Neural cell (in vitro differentiated cells): ENCODE measurements around the gene RNF26. TPM values are rescaled to one million over a fixed set of nuclear protein-coding genes. Genes with fewer than 3 reads are reported as not detected.

Experiments used
- H2AFZ ChIP-seq: fragments of 200-600, 300-800 bp; sonication (generic), shearing (Covaris generic); 2 replicates; pipeline ENCODE4 v1.6.0; 2014; ENCODE audit warnings: low read depth, mild to moderate bottlenecking, antibody characterized with exemption, low read length, moderate library complexity
- H3F3A ChIP-seq: fragments of 200-600 bp; shearing (Covaris generic); 2 replicates; pipeline ENCODE4 v1.6.1; 2016; ENCODE audit warnings: mild to moderate bottlenecking, moderate library complexity, mixed read lengths, antibody characterized with exemption, low read length; ENCODE audit not compliant: insufficient read depth, poor library complexity, severe bottlenecking
- H3K27ac ChIP-seq: fragments of 200-600, 300-800 bp; sonication (generic), shearing (Covaris generic); 2 replicates; pipeline ENCODE4 v1.5.1; 2014; ENCODE audit warnings: mild to moderate bottlenecking, low read length, moderate library complexity
- H3K27me3 ChIP-seq: fragments of 300-800, 200-600 bp; sonication (generic), shearing (Covaris generic); 2 replicates; pipeline ENCODE4 v1.6.0; 2014; ENCODE audit warnings: mild to moderate bottlenecking, low read depth, low read length, moderate library complexity; ENCODE audit not compliant: insufficient read depth
- H3K36me3 ChIP-seq: fragments of 300-800, 200-600 bp; sonication (generic), shearing (Covaris generic); 2 replicates; pipeline ENCODE4 v1.5.1; 2014; ENCODE audit warnings: mild to moderate bottlenecking, antibody characterized with exemption, low read length, moderate library complexity; ENCODE audit not compliant: insufficient read depth
- H3K4me2 ChIP-seq: fragments of 300-800, 200-600 bp; sonication (generic), shearing (Covaris generic); 2 replicates; pipeline ENCODE4 v1.6.0; 2014; ENCODE audit warnings: mild to moderate bottlenecking, low read length
- H3K4me3 ChIP-seq: fragments of 300-800, 200-600 bp; sonication (generic), shearing (Covaris generic); 2 replicates; pipeline ENCODE4 v1.5.1; 2014; ENCODE audit warnings: mild to moderate bottlenecking, low read length, moderate library complexity
- H3K79me2 ChIP-seq: fragments of 200-600 bp; shearing (Covaris generic); replicated peaks from 2 replicates; pipeline ENCODE4 v1.6.0; 2014; ENCODE audit warnings: mild to moderate bottlenecking, low read length, moderate library complexity; ENCODE audit not compliant: insufficient read depth
- H3K9ac ChIP-seq: fragments of 300-800, 200-600 bp; sonication (generic), shearing (Covaris generic); 2 replicates; pipeline ENCODE4 v1.6.1; 2016; ENCODE audit warnings: mild to moderate bottlenecking, low read length, mixed read lengths
- H3K9me2 ChIP-seq: fragments of 200-600 bp; shearing (Covaris generic); 2 replicates; pipeline ENCODE4 v1.6.1; 2016; ENCODE audit warnings: mild to moderate bottlenecking, low read length, mixed read lengths; ENCODE audit not compliant: insufficient read depth
- H3K9me3 ChIP-seq: fragments of 200-600, 300-800 bp; sonication (generic), shearing (Covaris generic); 2 replicates; pipeline ENCODE4 v1.6.1; 2016; ENCODE audit warnings: mild to moderate bottlenecking, mixed run types, low read length, moderate library complexity, mixed read lengths
- H4K20me1 ChIP-seq: fragments of 200-600 bp; shearing (Covaris generic); 2 replicates; pipeline ENCODE4 v1.6.1; 2016; ENCODE audit warnings: mild to moderate bottlenecking, mixed run types; ENCODE audit not compliant: insufficient read depth
- EP300 ChIP-seq: fragments of 450-650 bp; conservative IDR thresholded peaks from 2 replicates; pipeline ENCODE4 v1.6.1; 2014; ENCODE audit warnings: antibody characterized with exemption, mild to moderate bottlenecking, moderate library complexity; ENCODE audit not compliant: poor library complexity, severe bottlenecking
- EZH2 ChIP-seq: fragments of 200-600, 300-800 bp; shearing (Covaris generic), sonication (generic); IDR thresholded peaks from 2 replicates; pipeline ENCODE4 v1.6.1; 2014; ENCODE audit warnings: antibody characterized with exemption, low read length, borderline replicate concordance, mild to moderate bottlenecking; ENCODE audit not compliant: insufficient read depth, poor library complexity, severe bottlenecking
- MXI1 ChIP-seq: fragments of 450-650 bp; conservative IDR thresholded peaks from 2 replicates; pipeline ENCODE4 v1.6.1; 2014; ENCODE audit warnings: antibody characterized with exemption, mild to moderate bottlenecking; ENCODE audit not compliant: poor library complexity, severe bottlenecking
- RAD21 ChIP-seq: fragments of 450-650 bp; conservative IDR thresholded peaks from 2 replicates; pipeline ENCODE4 v1.6.1; 2014; ENCODE audit warnings: antibody characterized with exemption, mild to moderate bottlenecking, moderate library complexity
- REST ChIP-seq: IDR thresholded peaks from 2 replicates; pipeline ENCODE4 v1.6.1; 2012; ENCODE audit warnings: borderline replicate concordance
- SMC3 ChIP-seq: fragments of 450-650 bp; conservative IDR thresholded peaks from 2 replicates; pipeline ENCODE4 v1.6.1; 2014; ENCODE audit warnings: antibody characterized with exemption, mild to moderate bottlenecking, moderate library complexity; ENCODE audit not compliant: poor library complexity
- TAF1 ChIP-seq: IDR thresholded peaks from 2 replicates; pipeline ENCODE4 v1.6.1; 2012; ENCODE audit warnings: low read depth
- polyA plus RNA-seq: library from polyadenylated mRNA; depleted of rRNA; stranded (reverse); fragments of >200 nt; gene quantifications from 2 replicates; pipeline ENCODE4 v1.2.3, GENCODE V29; 2014
- TF ChIP-seq, protein P1 (sequence below): fragments of 450-650 bp; IDR thresholded peaks from 2 replicates; pipeline ENCODE4 v1.5.1; 2014; ENCODE audit warnings: antibody characterized with exemption, mild to moderate bottlenecking, moderate library complexity; ENCODE audit not compliant: poor library complexity, severe bottlenecking

RNF26 gene
- polyA plus RNA-seq, 1 donor from 2014 or later = 2.6 TPM

DNA sequence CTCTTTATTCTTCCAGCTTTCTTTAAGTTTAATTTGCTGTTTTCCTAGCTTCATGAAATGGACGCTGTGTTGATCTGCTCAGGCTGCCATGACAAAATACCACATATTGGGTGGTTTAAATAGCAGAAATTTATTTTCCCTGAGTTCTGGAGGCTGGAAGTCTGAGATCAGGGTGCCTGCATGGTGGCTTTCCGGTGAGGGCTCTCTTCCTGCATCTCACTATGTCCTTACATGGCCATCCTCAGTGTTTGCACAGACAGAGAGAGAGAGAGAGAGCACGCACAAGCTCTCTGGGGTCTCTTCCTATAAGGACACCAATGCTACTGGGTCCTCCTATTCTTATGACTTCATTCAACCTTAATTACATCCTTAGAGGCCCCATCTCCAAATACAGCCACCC, 46.1 kb upstream of the RNF26 start:
- no peaks in the 10 kb centered on the region for H3K27me3 ChIP-seq
- no peaks in the 10 kb centered on the region for H3K36me3 ChIP-seq
- H3K9ac ChIP-seq = no peak overlapping the region
- H3K27ac ChIP-seq = no peak overlapping the region
- H3K9me2 ChIP-seq = no peaks in the 10 kb centered on the region
- no peaks in the 10 kb centered on the region for H3K9me3 ChIP-seq
- no peaks in the 10 kb centered on the region for H3K79me2 ChIP-seq
- H2AFZ ChIP-seq = no peak overlapping the region
- no peak overlapping the region for H3K4me2 ChIP-seq
- no peak overlapping the region for H3K4me3 ChIP-seq
- no peaks in the 10 kb centered on the region for H4K20me1 ChIP-seq
- no peaks in the 10 kb centered on the region for H3F3A ChIP-seq
- TF ChIP-seq, protein P1, sequence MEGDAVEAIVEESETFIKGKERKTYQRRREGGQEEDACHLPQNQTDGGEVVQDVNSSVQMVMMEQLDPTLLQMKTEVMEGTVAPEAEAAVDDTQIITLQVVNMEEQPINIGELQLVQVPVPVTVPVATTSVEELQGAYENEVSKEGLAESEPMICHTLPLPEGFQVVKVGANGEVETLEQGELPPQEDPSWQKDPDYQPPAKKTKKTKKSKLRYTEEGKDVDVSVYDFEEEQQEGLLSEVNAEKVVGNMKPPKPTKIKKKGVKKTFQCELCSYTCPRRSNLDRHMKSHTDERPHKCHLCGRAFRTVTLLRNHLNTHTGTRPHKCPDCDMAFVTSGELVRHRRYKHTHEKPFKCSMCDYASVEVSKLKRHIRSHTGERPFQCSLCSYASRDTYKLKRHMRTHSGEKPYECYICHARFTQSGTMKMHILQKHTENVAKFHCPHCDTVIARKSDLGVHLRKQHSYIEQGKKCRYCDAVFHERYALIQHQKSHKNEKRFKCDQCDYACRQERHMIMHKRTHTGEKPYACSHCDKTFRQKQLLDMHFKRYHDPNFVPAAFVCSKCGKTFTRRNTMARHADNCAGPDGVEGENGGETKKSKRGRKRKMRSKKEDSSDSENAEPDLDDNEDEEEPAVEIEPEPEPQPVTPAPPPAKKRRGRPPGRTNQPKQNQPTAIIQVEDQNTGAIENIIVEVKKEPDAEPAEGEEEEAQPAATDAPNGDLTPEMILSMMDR = no peak
- TF ChIP-seq MXI1 (no peak), REST (no peak), RAD21 (no peak)

- Histone ChIP-seq H3K9me2 (no peaks in the 10 kb centered on the region), H3K9ac (no peak overlapping the region), H3F3A (no peaks in the 10 kb centered on the region), H4K20me1 (no peaks in the 10 kb centered on the region), H3K36me3 (no peaks in the 10 kb centered on the region), H3K4me3 (no peak overlapping the region), H3K4me2 (no peak overlapping the region), H3K27me3 (no peaks in the 10 kb centered on the region), H3K9me3 (no peaks in the 10 kb centered on the region), H2AFZ (no peak overlapping the region), H3K27ac (no peak overlapping the region), H3K79me2 (no peaks in the 10 kb centered on the region)
- no peak for TF ChIP-seq EP300
- TF ChIP-seq SMC3 = no peak
- TF ChIP-seq REST = no peak
- no peak for TF ChIP-seq TAF1
- TF ChIP-seq EZH2 = no peak
- no peak for TF ChIP-seq RAD21
Observed at GRCh38 chr11:119290894-119291497, 43.3 kb upstream of the RNF26 start.
